Esophagus muscularis mucosa (tissue), 4 donors: Measurements from ENCODE around the gene ATRN. TPM values are rescaled to one million over a fixed set of nuclear protein-coding genes. Genes with fewer than 3 reads are reported as not detected.

Experiments
- DNase-seq: peaks from one replicate; pipeline ENCODE4 v3.0.0-alpha.2; 2017; ENCODE audit errors: extremely low spot score
- H3K27ac ChIP-seq, 4 donors: fragments of 200-600 bp; sonication (generic); replicated peaks in 1 of 4; 1 replicate in 3 of 4; 2 replicates in 1 of 4; pipeline ENCODE4 v1.5.1; 2016 to 2019; ENCODE audit warnings: mild to moderate bottlenecking in 1 of 4
- H3K27me3 ChIP-seq, 4 donors: fragments of 200-600 bp; sonication (generic); one replicate each; pipeline versions ENCODE4 v1.5.1 to v1.6.0; 2016 to 2019
- H3K36me3 ChIP-seq, 4 donors: fragments of 200-600 bp; sonication (generic); one replicate each; pipeline ENCODE4 v1.5.1; 2016 to 2019
- H3K4me1 ChIP-seq, 4 donors: fragments of 200-600 bp; sonication (generic); one replicate each; pipeline ENCODE4 v1.5.1; 2016 to 2019
- H3K4me3 ChIP-seq, 4 donors: fragments of 200-600 bp; sonication (generic); 1 replicate in 2 of 4; 2 replicates in 2 of 4; pipeline ENCODE4 v1.5.1; 2016 to 2019; ENCODE audit warnings: mild to moderate bottlenecking in 4 of 4, moderate library complexity in 1 of 4
- H3K9me3 ChIP-seq, 4 donors: fragments of 200-600 bp; sonication (generic); 1 replicate in 3 of 4; 2 replicates in 1 of 4; pipeline ENCODE4 v1.5.1; 2016 to 2019
- EP300 ChIP-seq: sonication (generic); formaldehyde crosslinking; IDR thresholded peaks from one replicate; pipeline ENCODE4 v1.6.1; 2017; ENCODE audit warnings: antibody characterized with exemption
- POLR2A ChIP-seq: fragments of 450-650 bp; IDR thresholded peaks from one replicate; pipeline ENCODE4 v1.6.1; 2017; ENCODE audit warnings: antibody characterized with exemption, moderate library complexity, mild to moderate bottlenecking, low read depth
- POLR2AphosphoS5 ChIP-seq, 2 donors: sonication (generic); formaldehyde crosslinking; IDR thresholded peaks; one replicate each; pipeline ENCODE4 v1.6.1; 2017; ENCODE audit warnings: antibody characterized with exemption in 2 of 2
- WGBS: methylation state at CpG from one replicate; pipeline ENCODE4 v1.1.5; 2018; 5-methylcytosine and 5-hydroxymethylcytosine counted together
- intact Hi-C: fragments of 100-400 bp; cut with DNase I; formaldehyde crosslinking; loops from one replicate; pipeline ENCODE4 v1.15.1; 2023
- total RNA-seq, 4 donors: library from RNA; depleted of rRNA; stranded (reverse); fragments of >200 nt; gene quantifications; one replicate each; pipeline versions ENCODE4 v1.1.0 to v1.2.1, GENCODE V29; 2016
- TF ChIP-seq, protein P1 (sequence below), 3 experiments: fragments of 200-600 bp in 2 of 3; fragments of 450-650 bp in 1 of 3; sonication (generic) in 2 of 3; IDR thresholded peaks; one replicate each; pipeline ENCODE4 v1.5.1; 2017 to 2019; ENCODE audit warnings: antibody characterized with exemption in 3 of 3, mild to moderate bottlenecking in 2 of 3, moderate library complexity in 1 of 3

The ATRN gene
- total RNA-seq, 4 donors from 2014 or later, result 14.1 to 19.1 (median 18.0) TPM

DNA sequence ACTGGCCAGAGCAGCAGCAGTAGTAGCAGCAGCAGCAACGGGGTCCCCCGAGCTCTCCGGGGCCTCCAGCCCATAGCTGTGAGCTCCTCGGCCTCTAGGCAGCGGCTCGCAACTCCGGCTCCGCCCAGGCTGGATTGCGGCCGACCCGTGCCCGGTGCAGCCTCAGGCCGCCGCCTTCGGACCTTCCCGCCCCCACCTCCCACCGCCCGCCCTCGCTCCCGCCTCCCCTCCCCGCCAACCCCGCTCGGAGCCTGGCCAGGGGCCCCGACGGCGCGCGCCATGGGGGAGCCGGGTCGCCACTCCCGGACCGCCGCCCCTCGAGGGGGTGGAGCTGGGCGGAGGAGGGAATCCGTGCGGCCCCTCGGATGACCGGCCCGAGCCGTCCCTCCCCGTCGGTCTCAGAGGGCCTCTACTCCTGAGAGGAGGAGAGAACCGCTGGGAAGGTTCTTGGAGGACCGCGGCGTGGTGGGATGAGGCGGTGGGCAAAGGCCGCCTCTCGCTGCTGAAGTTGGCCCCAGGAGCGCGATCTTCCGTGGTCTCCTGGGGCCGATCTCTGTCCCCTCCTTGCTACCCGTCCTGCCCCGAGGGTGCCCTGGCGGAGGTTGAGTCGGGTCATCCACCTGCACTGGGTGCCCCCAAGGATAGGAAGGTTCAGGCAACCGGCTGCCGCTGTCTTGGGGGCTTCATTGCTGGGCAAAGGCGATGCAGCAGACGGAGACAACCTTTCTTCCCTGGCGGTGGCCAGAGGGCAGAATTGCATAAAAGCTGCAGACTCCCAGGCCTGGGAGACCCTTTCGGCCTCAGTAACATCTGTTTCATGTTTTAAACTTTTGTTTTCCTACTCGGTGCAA is 211.3 kb downstream of the ATRN start, which contains the start of gene ADAM33:
Gene ADAM33, minus strand, starts transcription at position 80 of the 851 bp plus-strand sequence. Its CDS starts 6 bp downstream, at position 74.
- Histone ChIP-seq H3K9me3 (no peaks in the 10 kb centered on the region), H3K27ac (peak within 1 kb of the TSS; percentile 88 to 91 (median 90)), H3K36me3 (no peaks in the 10 kb centered on the region), H3K27me3 (peaks cover 0 to 12% (median 0%) of the 10 kb centered on the region in 4 donors), H3K4me1 (peaks cover 32 to 77% (median 70%) of the 10 kb centered on the region in 4 donors), H3K4me3 (peak within 1 kb of the TSS; percentile 66 to 75 (median 66))
- intact Hi-C loops, result no loop called here
- DNase-seq, result no peak
- 40% methylated on average over 11 of the region's 65 CpGs for WGBS
- TF ChIP-seq POLR2AphosphoS5 (IDR thresholded peaks at IDR 0.05), result peak; percentile 3 to 65
- TF ChIP-seq, protein P1, sequence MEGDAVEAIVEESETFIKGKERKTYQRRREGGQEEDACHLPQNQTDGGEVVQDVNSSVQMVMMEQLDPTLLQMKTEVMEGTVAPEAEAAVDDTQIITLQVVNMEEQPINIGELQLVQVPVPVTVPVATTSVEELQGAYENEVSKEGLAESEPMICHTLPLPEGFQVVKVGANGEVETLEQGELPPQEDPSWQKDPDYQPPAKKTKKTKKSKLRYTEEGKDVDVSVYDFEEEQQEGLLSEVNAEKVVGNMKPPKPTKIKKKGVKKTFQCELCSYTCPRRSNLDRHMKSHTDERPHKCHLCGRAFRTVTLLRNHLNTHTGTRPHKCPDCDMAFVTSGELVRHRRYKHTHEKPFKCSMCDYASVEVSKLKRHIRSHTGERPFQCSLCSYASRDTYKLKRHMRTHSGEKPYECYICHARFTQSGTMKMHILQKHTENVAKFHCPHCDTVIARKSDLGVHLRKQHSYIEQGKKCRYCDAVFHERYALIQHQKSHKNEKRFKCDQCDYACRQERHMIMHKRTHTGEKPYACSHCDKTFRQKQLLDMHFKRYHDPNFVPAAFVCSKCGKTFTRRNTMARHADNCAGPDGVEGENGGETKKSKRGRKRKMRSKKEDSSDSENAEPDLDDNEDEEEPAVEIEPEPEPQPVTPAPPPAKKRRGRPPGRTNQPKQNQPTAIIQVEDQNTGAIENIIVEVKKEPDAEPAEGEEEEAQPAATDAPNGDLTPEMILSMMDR (IDR thresholded peaks at IDR 0.05), result no peak

DNA sequence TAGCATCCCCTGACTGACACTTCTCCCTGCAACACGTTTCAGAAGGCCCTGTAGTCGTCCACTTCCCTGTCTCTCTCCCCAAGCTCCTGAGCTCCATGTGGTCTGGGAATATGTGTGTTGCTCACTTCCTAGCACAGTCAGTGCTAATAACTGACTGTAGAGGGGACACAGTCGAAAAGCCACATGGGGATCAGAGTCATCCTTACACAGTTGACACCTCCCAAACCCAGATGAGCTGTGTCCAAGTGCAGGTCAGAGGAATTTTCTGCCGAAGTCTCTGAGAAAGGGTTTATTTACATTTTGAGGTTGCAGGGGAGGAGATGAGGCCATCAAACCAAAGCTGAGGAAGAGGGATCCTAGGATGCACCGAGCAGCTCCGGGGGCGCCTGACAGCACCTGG is 214.5 kb downstream of the ATRN start:
- Histone ChIP-seq H3K9me3 (no peaks in the 10 kb centered on the region), H3K27ac (no peak overlapping the region), H3K27me3 (peaks cover 0 to 12% (median 0%) of the 10 kb centered on the region in 4 donors), H3K4me1 (peaks cover 21 to 54% (median 45%) of the 10 kb centered on the region in 4 donors), H3K36me3 (no peaks in the 10 kb centered on the region), H3K4me3 (no peak overlapping the region)
- WGBS, result 61% methylated on average over 7 of the region's 7 CpGs
- TF ChIP-seq, protein P1 (IDR thresholded peaks at IDR 0.05), result no peak
- TF ChIP-seq POLR2A (no peak), EP300 (no peak), POLR2AphosphoS5 (IDR thresholded peaks at IDR 0.05) (no peak)
- intact Hi-C loops, result no loop called here
- DNase-seq, result no peak

DNA sequence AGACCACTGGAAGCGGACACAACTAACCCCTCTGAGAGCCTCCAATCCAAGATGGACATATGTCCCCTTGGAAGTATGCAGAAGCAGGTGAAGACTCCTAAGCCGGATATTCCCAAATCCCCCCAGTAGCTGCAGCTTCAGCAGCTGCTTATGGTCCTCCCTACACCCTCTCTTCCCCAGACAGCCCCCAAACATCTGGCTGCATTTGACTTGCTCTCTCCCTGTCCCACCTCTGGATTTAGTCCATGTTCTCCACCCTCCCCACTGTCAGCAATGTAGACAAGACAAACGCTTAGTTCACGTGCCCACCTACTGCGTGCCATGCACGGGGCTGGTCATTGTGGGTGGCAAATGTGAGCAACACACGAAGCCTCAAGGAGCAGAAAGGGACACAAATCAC is 215.6 kb downstream of the ATRN start:
- intact Hi-C loops, result no loop called here
- H3K27ac ChIP-seq, result peak overlapping the region; percentile 69 to 84 (median 73)

DNA sequence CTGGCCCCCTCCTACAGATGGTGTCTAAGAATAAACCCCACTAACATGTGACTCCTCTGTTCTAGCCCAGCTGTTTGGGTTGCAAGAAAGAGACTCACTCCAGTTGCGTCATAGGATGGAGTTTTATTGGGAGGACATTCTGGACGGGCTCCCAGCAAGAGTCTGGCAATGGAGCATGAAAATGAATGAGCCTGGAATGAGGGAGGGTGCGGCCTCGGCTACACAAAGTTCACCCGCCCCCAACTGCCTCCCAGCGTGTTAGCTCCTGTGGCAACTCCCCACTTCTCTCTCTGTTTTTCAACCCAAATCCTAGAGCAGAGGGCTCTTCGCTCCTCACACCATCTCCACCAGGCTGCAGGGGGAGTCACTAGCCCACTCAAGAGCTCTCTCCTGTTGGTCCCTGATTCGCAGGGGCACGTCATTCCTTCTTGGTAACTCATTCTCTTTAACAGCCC is 216.1 kb downstream of the ATRN start:
- H3K4me1 ChIP-seq, result peaks cover 18 to 39% (median 30%) of the 10 kb centered on the region in 4 donors
- intact Hi-C loops, result no loop called here
- H3K36me3 ChIP-seq, result no peaks in the 10 kb centered on the region
- no peaks in the 10 kb centered on the region for H3K9me3 ChIP-seq
- 26% methylated on average over 9 of the region's 9 CpGs for WGBS
- TF ChIP-seq POLR2AphosphoS5 (IDR thresholded peaks at IDR 0.05) (peak; percentile 70 to 86), POLR2A (no peak)
- peak; percentile 95 for DNase-seq
- peak overlapping the region; percentile 69 to 84 (median 73) for H3K27ac ChIP-seq
- H3K4me3 ChIP-seq, result peak overlapping the region in 1 of 4 donors; percentile 13
- peaks cover 0 to 5% (median 0%) of the 10 kb centered on the region in 4 donors for H3K27me3 ChIP-seq

More for the DNA sequence above, 215.6 kb downstream of the ATRN start:
- H3K4me1 ChIP-seq, result peaks cover 21 to 43% (median 34%) of the 10 kb centered on the region in 4 donors
- WGBS, result 44% methylated on average over 5 of the region's 7 CpGs
- H3K9me3 ChIP-seq, result no peaks in the 10 kb centered on the region
- no peak overlapping the region for H3K4me3 ChIP-seq
- H3K27me3 ChIP-seq, result peaks cover 0 to 10% (median 0%) of the 10 kb centered on the region in 4 donors
- no peaks in the 10 kb centered on the region for H3K36me3 ChIP-seq
- DNase-seq, result no peak
- TF ChIP-seq, protein P1 (IDR thresholded peaks at IDR 0.05), result no peak
- TF ChIP-seq POLR2A, result no peak
- TF ChIP-seq POLR2AphosphoS5 (IDR thresholded peaks at IDR 0.05), result no peak
- no peak for TF ChIP-seq EP300

DNA sequence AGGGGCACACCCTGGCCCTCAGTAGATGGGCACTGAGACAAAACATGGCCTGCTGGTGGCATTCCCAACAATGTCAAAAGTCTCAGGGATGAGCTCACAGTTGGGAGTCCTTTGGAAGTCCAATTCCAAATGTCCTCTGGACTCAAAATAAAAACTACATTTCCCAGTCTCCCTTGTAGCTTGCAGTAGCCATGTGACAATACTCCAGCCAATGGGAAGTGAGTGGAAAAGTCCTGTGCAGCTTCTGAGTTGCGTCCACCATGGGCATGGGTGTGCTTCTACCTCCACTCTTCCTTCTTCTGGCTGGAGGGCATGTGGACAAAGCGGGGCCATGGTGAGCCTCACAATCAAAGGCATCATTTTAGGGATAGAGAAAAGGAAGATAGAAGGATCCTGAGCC is 216.8 kb downstream of the ATRN start:
- no peaks in the 10 kb centered on the region for H3K36me3 ChIP-seq
- no peak overlapping the region for H3K4me3 ChIP-seq
- peaks cover 12 to 31% (median 23%) of the 10 kb centered on the region in 4 donors for H3K4me1 ChIP-seq
- intact Hi-C loops, result no loop called here
- 61% methylated on average over 2 of the region's 2 CpGs for WGBS
- no peaks in the 10 kb centered on the region for H3K9me3 ChIP-seq
- DNase-seq, result no peak
- peak overlapping the region; percentile 69 to 84 (median 73) for H3K27ac ChIP-seq
- TF ChIP-seq, protein P1 (IDR thresholded peaks at IDR 0.05), result peak in 1 of 3 experiments; percentile 13
- TF ChIP-seq POLR2A (no peak), POLR2AphosphoS5 (IDR thresholded peaks at IDR 0.05) (peak in 1 of 2 donors; percentile 33)
- no peaks in the 10 kb centered on the region for H3K27me3 ChIP-seq
